Activated naive CD8-positive, alpha-beta T cell treated with anti-CD3 and anti-CD28 coated beads, Interleukin-2, amount 50 U/mL, for 16 hours (primary cell): ENCODE measurements around the gene PELO.
"Not testable (repeated sequence)": the region's sequence is repeated elsewhere in the genome, so short reads cannot be mapped to it uniquely, and the experiment has no call there.

Experiments used
- DNase-seq: peaks from one replicate; pipeline ENCODE4 v3.0.0-alpha.2; 2020; ENCODE audit warnings: low read depth, low spot score

The PELO gene

GRCh38 chr5:52787600-52788504 is at the start of gene PELO, which contains the start of gene ITGA1:
Gene PELO, plus strand, starts transcription at chr5:52787916. Its CDS starts 12,479 bp downstream, at chr5:52800395.
Gene ITGA1, plus strand, starts transcription at chr5:52787916. Its CDS starts 438 bp downstream, at chr5:52788354.
- DNase-seq = no peak

GRCh38 chr5:52738095-52738506 is 49.6 kb upstream of the PELO start:
- no peak for DNase-seq

GRCh38 chr5:52740007-52740406 is 47.7 kb upstream of the PELO start:
- DNase-seq = no peak

- no peak for DNase-seq
Observed at GRCh38 chr5:52743012-52743411, 44.7 kb upstream of the PELO start.

GRCh38 chr5:52743529-52743928 is 44.2 kb upstream of the PELO start:
- no peak for DNase-seq

- DNase-seq = peak; percentile 6
Observed at GRCh38 chr5:52743970-52744369, 43.7 kb upstream of the PELO start.

- not testable (repeated sequence) for DNase-seq
Observed at GRCh38 chr5:52744867-52745458, 42.8 kb upstream of the PELO start.

- no peak for DNase-seq
Observed at GRCh38 chr5:52746539-52746938, 41.2 kb upstream of the PELO start.

GRCh38 chr5:52748590-52748989 is 39.1 kb upstream of the PELO start:
- DNase-seq = no peak

GRCh38 chr5:52749666-52750065 is 38.0 kb upstream of the PELO start:
- DNase-seq = no peak

GRCh38 chr5:52751137-52751536 is 36.6 kb upstream of the PELO start:
- no peak for DNase-seq

- DNase-seq = no peak
Observed at GRCh38 chr5:52754051-52754450, 33.7 kb upstream of the PELO start.

- DNase-seq = no peak
Observed at GRCh38 chr5:52757527-52757926, 30.2 kb upstream of the PELO start.

- no peak for DNase-seq
Observed at GRCh38 chr5:52758014-52758413, 29.7 kb upstream of the PELO start.

- DNase-seq = no peak
Observed at GRCh38 chr5:52759331-52759730, 28.4 kb upstream of the PELO start.

GRCh38 chr5:52760695-52761366 is 26.9 kb upstream of the PELO start:
- DNase-seq = no peak

- no peak for DNase-seq
Observed at GRCh38 chr5:52767217-52767743, 20.4 kb upstream of the PELO start.

- no peak for DNase-seq
Observed at GRCh38 chr5:52767766-52768480, 19.8 kb upstream of the PELO start.

GRCh38 chr5:52769061-52769460 is 18.7 kb upstream of the PELO start:
- no peak for DNase-seq

GRCh38 chr5:52770287-52770939 is 17.3 kb upstream of the PELO start:
- no peak for DNase-seq
